GM12878 (cell line): Measurements from ENCODE around the gene EXOC7. TPM values are rescaled to one million over a fixed set of nuclear protein-coding genes. Genes with fewer than 3 reads are reported as not detected.

Source experiments
- ASH2L ChIP-seq: fragments of 300-600, 200-600 bp; sonication (generic); IDR thresholded peaks from 2 replicates; pipeline ENCODE4 v1.6.1; 2017; ENCODE audit warnings: low read depth, mild to moderate bottlenecking, borderline replicate concordance
- CHD4 ChIP-seq: fragments of 200-600 bp; sonication (generic); IDR thresholded peaks from 2 replicates; pipeline ENCODE4 v1.6.1; 2016; ENCODE audit warnings: mild to moderate bottlenecking
- ESRRA ChIP-seq: IDR thresholded peaks from 2 replicates; pipeline ENCODE4 v1.6.1; 2012; ENCODE audit warnings: mild to moderate bottlenecking, low read length, improper control_type of control experiment
- ETV6 ChIP-seq, 2 experiments: fragments of 450-650 bp in 1 of 2; IDR thresholded peaks in 1 of 2; conservative IDR thresholded peaks in 1 of 2; 2 replicates each; pipeline ENCODE4 v1.6.1; 2014; ENCODE audit warnings: antibody characterized with exemption in 1 of 2, borderline replicate concordance in 1 of 2, low read depth in 1 of 2, mild to moderate bottlenecking in 1 of 2, moderate library complexity in 1 of 2
- GATAD2B ChIP-seq: fragments of 450-650 bp; conservative IDR thresholded peaks from 2 replicates; pipeline ENCODE4 v1.6.1; 2017; ENCODE audit warnings: low read depth, mild to moderate bottlenecking, moderate library complexity
- IRF3 ChIP-seq: fragments of 450-650 bp; IDR thresholded peaks from 2 replicates; pipeline ENCODE4 v1.6.1; 2014; ENCODE audit warnings: mild to moderate bottlenecking
- JUND ChIP-seq: IDR thresholded peaks from 2 replicates; pipeline ENCODE4 v1.6.1; 2012; ENCODE audit warnings: low read depth, mild to moderate bottlenecking, low read length, improper control_type of control experiment, moderate library complexity
- MAX ChIP-seq: IDR thresholded peaks from 2 replicates; pipeline ENCODE4 v1.6.1; 2012; ENCODE audit warnings: low read depth, low read length, improper control_type of control experiment
- PBX3 ChIP-seq: IDR thresholded peaks from 2 replicates; pipeline ENCODE4 v1.6.1; 2011; ENCODE audit warnings: mild to moderate bottlenecking, low read depth, low read length, moderate library complexity; ENCODE audit not compliant: insufficient replicate concordance
- RBBP5 ChIP-seq: fragments of 200-600 bp; sonication (generic); conservative IDR thresholded peaks from 2 replicates; pipeline ENCODE4 v1.6.1; 2016
- SMAD5 ChIP-seq: IDR thresholded peaks from 2 replicates; pipeline ENCODE4 v1.6.1; 2016; ENCODE audit warnings: antibody characterized with exemption, low read depth
- STAT1 ChIP-seq: fragments of 450-650 bp; conservative IDR thresholded peaks from 2 replicates; pipeline ENCODE4 v1.6.1; 2014; ENCODE audit warnings: antibody characterized with exemption, mild to moderate bottlenecking
- USF1 ChIP-seq: IDR thresholded peaks from 2 replicates; pipeline ENCODE4 v1.6.1; 2011; ENCODE audit warnings: borderline replicate concordance, low read depth, mild to moderate bottlenecking, moderate library complexity, mixed read lengths, low read length; ENCODE audit not compliant: insufficient read depth; ENCODE audit errors: extremely low read length
- polyA plus RNA-seq, 11 experiments: library from polyadenylated mRNA; depleted of rRNA in 4 of 11; unstranded in 6 of 11; stranded (reverse) in 5 of 11; fragments of >200 nt; fragmentation: Nextera tagmentation in 4 of 11; fragmentation: Illumina TruSeq in 1 of 11; extraction: Ambion mirVana in 4 of 11; extraction: Trizol in 1 of 11; gene quantifications; 1 replicate in 1 of 11; 2 replicates in 10 of 11; pipeline versions ENCODE4 v1.2.1 to v1.2.3, GENCODE V29; 2011 to 2016; ENCODE audit warnings: inconsistent platforms in 2 of 11, missing spikeins in 2 of 11, low read depth in 1 of 11
- total RNA-seq, 4 experiments: library from RNA; depleted of rRNA in 3 of 4; stranded (reverse); fragments of >200 nt in 3 of 4; fragmentation: Illumina TruSeq in 1 of 4; extraction: Trizol in 1 of 4; gene quantifications; 2 replicates each; pipeline versions ENCODE4 v1.2.1 to v1.2.3, GENCODE V29; 2013 to 2021
- TF ChIP-seq, protein P1 (sequence below): fragments of 450-650 bp; conservative IDR thresholded peaks from 2 replicates; pipeline ENCODE4 v1.6.1; 2017; ENCODE audit warnings: mild to moderate bottlenecking, moderate library complexity
- TF ChIP-seq, protein P2 (sequence below): fragments of 150-350 bp; IDR thresholded peaks from 2 replicates; pipeline ENCODE4 v1.6.1; 2016; ENCODE audit warnings: low read depth, low read length
- TF ChIP-seq, protein P3 (sequence below): fragments of 450-650 bp; IDR thresholded peaks from 2 replicates; pipeline ENCODE4 v1.6.1; 2017; ENCODE audit warnings: antibody characterized with exemption, mild to moderate bottlenecking, moderate library complexity

EXOC7 gene
- total and polyA plus RNA-seq, 10 of the 15 experiments (the other 5 are each of a cell fraction or from before 2014, with no cell fraction given): 18.8 to 71.3 (median 48.2) TPM

GRCh38 chr17:76103274-76104139 is at the start of gene EXOC7 (continued):
- TF ChIP-seq JUND (no peak), PBX3 (no peak), STAT1 (no peak), USF1 (no peak), ETV6 (conservative IDR thresholded peaks at IDR 0.05 in 1 of 2, IDR thresholded peaks at IDR 0.05 in 1 of 2; ENCODE audit: borderline replicate concordance in 1 of 2, low read depth in 1 of 2) (no peak), CHD4 (no peak), ASH2L (no peak), ESRRA (no peak), IRF3 (no peak), GATAD2B (no peak), MAX (no peak), SMAD5 (peak; percentile 48; the same call in 1 of the 2 replicates), RBBP5 (no peak)
- TF ChIP-seq, protein P1, sequence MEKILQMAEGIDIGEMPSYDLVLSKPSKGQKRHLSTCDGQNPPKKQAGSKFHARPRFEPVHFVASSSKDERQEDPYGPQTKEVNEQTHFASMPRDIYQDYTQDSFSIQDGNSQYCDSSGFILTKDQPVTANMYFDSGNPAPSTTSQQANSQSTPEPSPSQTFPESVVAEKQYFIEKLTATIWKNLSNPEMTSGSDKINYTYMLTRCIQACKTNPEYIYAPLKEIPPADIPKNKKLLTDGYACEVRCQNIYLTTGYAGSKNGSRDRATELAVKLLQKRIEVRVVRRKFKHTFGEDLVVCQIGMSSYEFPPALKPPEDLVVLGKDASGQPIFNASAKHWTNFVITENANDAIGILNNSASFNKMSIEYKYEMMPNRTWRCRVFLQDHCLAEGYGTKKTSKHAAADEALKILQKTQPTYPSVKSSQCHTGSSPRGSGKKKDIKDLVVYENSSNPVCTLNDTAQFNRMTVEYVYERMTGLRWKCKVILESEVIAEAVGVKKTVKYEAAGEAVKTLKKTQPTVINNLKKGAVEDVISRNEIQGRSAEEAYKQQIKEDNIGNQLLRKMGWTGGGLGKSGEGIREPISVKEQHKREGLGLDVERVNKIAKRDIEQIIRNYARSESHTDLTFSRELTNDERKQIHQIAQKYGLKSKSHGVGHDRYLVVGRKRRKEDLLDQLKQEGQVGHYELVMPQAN: no peak
- TF ChIP-seq, protein P2, sequence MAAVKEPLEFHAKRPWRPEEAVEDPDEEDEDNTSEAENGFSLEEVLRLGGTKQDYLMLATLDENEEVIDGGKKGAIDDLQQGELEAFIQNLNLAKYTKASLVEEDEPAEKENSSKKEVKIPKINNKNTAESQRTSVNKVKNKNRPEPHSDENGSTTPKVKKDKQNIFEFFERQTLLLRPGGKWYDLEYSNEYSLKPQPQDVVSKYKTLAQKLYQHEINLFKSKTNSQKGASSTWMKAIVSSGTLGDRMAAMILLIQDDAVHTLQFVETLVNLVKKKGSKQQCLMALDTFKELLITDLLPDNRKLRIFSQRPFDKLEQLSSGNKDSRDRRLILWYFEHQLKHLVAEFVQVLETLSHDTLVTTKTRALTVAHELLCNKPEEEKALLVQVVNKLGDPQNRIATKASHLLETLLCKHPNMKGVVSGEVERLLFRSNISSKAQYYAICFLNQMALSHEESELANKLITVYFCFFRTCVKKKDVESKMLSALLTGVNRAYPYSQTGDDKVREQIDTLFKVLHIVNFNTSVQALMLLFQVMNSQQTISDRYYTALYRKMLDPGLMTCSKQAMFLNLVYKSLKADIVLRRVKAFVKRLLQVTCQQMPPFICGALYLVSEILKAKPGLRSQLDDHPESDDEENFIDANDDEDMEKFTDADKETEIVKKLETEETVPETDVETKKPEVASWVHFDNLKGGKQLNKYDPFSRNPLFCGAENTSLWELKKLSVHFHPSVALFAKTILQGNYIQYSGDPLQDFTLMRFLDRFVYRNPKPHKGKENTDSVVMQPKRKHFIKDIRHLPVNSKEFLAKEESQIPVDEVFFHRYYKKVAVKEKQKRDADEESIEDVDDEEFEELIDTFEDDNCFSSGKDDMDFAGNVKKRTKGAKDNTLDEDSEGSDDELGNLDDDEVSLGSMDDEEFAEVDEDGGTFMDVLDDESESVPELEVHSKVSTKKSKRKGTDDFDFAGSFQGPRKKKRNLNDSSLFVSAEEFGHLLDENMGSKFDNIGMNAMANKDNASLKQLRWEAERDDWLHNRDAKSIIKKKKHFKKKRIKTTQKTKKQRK: no peak
- TF ChIP-seq, protein P3, sequence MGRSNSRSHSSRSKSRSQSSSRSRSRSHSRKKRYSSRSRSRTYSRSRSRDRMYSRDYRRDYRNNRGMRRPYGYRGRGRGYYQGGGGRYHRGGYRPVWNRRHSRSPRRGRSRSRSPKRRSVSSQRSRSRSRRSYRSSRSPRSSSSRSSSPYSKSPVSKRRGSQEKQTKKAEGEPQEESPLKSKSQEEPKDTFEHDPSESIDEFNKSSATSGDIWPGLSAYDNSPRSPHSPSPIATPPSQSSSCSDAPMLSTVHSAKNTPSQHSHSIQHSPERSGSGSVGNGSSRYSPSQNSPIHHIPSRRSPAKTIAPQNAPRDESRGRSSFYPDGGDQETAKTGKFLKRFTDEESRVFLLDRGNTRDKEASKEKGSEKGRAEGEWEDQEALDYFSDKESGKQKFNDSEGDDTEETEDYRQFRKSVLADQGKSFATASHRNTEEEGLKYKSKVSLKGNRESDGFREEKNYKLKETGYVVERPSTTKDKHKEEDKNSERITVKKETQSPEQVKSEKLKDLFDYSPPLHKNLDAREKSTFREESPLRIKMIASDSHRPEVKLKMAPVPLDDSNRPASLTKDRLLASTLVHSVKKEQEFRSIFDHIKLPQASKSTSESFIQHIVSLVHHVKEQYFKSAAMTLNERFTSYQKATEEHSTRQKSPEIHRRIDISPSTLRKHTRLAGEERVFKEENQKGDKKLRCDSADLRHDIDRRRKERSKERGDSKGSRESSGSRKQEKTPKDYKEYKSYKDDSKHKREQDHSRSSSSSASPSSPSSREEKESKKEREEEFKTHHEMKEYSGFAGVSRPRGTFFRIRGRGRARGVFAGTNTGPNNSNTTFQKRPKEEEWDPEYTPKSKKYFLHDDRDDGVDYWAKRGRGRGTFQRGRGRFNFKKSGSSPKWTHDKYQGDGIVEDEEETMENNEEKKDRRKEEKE: no peak
